DMS53 treated with DMSO at 0.1 percent for 48 hours (cell line): ENCODE measurements around the gene PRM1.
"Not testable (repeated sequence)": the region's sequence is repeated elsewhere in the genome, so short reads cannot be mapped to it uniquely, and the experiment has no call there.

Source experiments
- DNase-seq: peaks from one replicate; lab custom pipeline; 2025; ENCODE audit not compliant: unreplicated experiment; lab: John Stamatoyannopoulos, UW

PRM1 gene

GRCh38 chr16:11298143-11298900, 17.2 kb upstream of the PRM1 start:
- DNase-seq: no peak

- DNase-seq: no peak
These were observed 16.5 kb upstream of the PRM1 start for GRCh38 chr16:11297492-11298142.

GRCh38 chr16:11296706-11297491, 15.8 kb upstream of the PRM1 start:
- DNase-seq: no peak

- no peak for DNase-seq
These were observed 15.2 kb upstream of the PRM1 start for GRCh38 chr16:11296351-11296705.

GRCh38 chr16:11295672-11296071, 14.5 kb upstream of the PRM1 start:
- DNase-seq: no peak

- DNase-seq: no peak
These were observed 11.1 kb upstream of the PRM1 start for GRCh38 chr16:11292076-11292748.

- no peak for DNase-seq
These were observed 10.1 kb upstream of the PRM1 start for GRCh38 chr16:11291091-11291703.

- no peak for DNase-seq
These were observed 9.2 kb upstream of the PRM1 start for GRCh38 chr16:11290102-11290893.

- not testable (repeated sequence) for DNase-seq
These were observed 8.6 kb upstream of the PRM1 start for GRCh38 chr16:11289696-11290095.

- DNase-seq: no peak
These were observed 8.1 kb upstream of the PRM1 start for GRCh38 chr16:11289202-11289601.

- DNase-seq: no peak
These were observed 4.7 kb upstream of the PRM1 start for GRCh38 chr16:11285842-11286241.

GRCh38 chr16:11283820-11284248, 2.7 kb upstream of the PRM1 start:
- no peak for DNase-seq

- no peak for DNase-seq
These were observed 2.2 kb downstream of the PRM1 start for GRCh38 chr16:11278681-11279628.

- no peak for DNase-seq
These were observed 3.4 kb downstream of the PRM1 start for GRCh38 chr16:11277607-11278337.

GRCh38 chr16:11276896-11277593, 4.1 kb downstream of the PRM1 start:
- no peak for DNase-seq

GRCh38 chr16:11276143-11276895, 4.8 kb downstream of the PRM1 start, which contains the start of gene PRM2:
Gene PRM2, minus strand, starts transcription at chr16:11276480. Its CDS starts 110 bp downstream, at chr16:11276370.
- DNase-seq: no peak

GRCh38 chr16:11274964-11275363, 6.2 kb downstream of the PRM1 start:
- no peak for DNase-seq
